Occipital lobe (tissue), 2 donors: ENCODE measurements around the gene WNT4. TPM values are rescaled to one million over a fixed set of nuclear protein-coding genes. Genes with fewer than 3 reads are reported as not detected.

Experiments used
- DNase-seq: peaks from one replicate; lab custom pipeline; 2025; lab: John Stamatoyannopoulos, UW
- total RNA-seq: library from RNA; depleted of rRNA; stranded (reverse); fragments of >200 nt; gene quantifications from one replicate; pipeline ENCODE4 v1.2.3, GENCODE V29; 2014

The WNT4 gene
- total RNA-seq = 5.6 TPM

DNA sequence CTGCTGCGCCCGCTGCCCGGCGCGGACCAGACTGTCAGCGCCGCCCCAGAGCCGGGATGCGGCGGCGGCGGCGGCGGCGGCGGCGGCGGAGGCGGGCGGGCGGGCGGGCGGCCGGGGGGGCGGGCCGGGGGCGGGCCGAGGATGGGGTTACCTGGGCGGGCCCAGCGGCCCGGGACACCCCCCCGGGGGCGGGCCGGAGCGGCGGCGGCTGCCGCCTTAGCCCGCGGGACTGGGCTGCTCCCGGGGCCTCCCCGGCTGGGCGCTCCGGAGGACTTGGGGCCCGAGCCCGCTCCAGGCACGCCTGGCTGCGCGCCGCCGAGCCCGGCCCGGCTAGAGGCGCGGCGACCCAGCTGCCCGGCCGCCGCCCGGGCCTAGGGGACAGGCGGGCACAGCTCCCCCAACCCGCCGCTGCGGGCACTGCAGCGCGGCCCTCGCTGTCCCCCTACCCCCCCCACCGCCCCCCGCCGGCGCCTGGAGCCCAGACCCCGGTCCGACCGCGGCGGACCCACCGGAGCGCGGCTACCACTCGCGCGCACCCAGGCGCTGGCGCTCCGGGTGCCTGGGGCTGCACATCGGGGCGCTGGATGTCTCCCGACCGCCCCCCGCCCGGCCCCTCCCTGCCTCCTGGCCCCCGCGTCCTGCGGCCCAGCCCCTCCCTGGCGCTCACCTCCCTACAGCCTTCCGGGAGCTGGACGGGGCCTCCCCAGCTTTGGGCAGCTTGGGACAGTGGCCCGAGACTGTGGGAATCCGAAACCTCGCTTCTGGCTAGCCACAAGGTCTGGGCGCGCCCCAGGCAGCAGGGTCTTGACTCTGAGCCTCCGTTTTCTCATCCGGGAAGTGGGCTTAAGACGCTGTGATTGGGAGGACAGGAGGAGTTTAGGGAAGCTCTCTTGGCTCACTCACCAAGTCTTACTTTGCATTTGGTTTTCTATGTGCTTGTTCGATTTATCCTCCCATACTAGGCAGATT lies at the start of gene WNT4:
TSS of gene WNT4 (minus strand) at position 33 of the 969 bp plus-strand sequence. CDS start 175 bp downstream, outside the sequence.
- no peak for DNase-seq

DNA sequence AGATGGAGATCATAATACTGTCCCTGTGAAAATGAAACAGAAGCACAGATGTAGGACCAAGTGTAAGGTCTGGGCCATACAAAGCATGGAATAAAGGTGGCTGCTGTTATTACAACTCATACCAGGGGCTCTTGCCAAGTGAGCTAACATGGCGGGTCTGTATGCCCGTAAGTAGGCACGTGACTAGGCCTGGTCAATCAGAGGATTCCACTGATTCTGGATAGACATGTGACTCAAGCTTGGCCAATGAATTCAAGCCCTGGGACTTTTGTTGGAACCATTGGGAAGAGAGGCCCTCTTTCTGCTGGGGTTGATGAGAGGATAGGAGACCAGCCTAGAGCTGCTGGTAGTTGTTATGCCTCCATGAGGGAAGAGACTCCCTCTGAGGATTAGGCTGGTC lies 47.8 kb upstream of the WNT4 start:
- no peak for DNase-seq

DNA sequence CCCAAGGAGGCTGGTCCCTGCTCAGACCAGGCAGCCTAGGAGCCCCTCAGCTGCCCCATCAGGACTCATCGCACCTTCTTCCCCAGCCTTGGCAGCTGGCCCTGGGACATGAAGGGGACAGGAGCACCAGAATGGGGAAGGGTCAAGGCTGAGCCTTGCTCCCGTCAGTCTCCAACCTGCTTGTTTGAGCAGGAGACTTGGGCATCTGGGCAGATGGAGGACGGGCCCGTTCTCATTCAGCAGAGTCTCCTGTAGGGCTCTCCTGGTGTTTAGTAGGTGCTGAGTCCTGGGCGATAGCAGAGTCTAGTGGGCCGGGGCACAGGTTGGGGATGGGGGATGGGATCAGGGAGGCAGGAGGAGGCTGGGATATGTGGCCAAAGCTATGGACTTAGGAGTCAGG lies 47.4 kb upstream of the WNT4 start:
- DNase-seq = no peak

DNA sequence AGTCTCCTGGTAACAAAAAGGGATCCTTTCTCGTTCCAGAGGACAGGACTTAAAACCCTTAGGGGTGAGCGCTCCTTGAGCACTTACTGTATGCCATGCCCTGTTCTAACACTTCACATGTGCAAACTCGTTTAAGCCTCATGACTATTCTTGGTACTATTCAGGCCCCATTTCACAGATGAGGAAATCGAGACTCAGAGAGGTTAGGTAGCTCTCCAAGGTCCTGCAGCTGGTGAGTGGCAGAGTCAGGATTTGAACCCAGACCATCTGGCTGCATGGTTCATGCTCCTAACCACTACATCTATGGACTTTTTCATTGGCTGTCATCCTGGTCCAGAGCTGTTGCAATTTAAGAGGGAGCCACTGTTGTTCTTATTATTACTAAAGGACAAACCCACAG lies 46.7 kb upstream of the WNT4 start:
- no peak for DNase-seq

DNA sequence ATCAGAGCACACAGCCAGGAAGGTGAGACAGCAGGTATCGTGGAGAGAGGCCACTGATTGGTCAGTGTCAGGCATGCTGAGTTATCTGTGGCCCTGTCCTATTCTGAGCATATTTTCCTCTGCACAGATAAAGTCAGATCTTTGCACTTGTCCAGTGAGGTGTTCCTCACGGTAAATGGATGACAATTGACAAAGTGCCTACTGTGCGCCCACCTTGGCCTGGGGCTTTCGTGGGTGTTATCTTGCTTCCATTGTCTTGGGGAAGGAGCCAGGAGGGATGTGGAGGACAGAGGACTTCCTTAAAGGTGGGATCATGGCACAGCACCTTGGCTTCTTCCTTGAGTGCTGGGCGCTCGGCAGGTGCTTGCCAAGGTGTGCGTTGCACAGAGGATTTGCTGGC lies 46.0 kb upstream of the WNT4 start:
- DNase-seq = no peak

DNA sequence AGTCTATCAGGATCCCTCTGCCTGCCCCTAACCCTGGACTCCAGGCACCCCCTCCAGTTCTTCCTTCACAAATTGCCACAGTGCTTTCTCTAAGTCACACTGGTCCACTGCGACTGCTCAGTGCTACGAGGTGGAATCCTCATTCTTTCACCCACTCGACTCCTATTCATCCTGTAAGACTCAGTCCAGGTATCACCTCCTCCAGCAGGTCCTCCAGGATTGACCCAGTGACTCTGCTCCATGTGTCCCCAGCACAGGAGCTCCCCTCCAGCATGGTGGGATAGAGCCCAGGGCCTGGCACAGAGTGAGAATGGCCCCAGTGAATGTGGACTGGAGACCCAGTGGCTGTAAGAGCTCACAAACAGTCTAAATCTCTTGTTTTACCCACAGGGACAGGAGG lies 45.5 kb upstream of the WNT4 start:
- DNase-seq = no peak

DNA sequence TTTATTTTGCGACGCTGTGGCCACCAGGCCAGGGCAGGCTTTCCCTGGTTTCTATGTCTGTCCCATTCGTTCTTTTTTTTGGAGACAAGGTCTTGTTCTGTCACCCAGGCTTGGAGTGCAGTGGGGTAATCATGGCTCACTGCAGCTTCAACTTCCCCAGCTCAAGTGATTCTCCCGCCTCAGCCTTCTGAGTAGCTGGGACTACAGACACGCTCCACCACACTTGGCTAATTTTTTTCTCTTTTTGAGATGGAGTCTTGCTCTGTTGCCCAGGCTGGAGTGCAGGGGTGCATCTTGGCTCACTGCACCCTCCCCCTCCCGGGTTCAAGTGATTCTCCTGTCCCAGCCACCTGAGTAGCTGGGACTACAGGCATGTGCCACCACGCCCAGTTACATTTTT lies 43.4 kb upstream of the WNT4 start:
- DNase-seq = no peak

DNA sequence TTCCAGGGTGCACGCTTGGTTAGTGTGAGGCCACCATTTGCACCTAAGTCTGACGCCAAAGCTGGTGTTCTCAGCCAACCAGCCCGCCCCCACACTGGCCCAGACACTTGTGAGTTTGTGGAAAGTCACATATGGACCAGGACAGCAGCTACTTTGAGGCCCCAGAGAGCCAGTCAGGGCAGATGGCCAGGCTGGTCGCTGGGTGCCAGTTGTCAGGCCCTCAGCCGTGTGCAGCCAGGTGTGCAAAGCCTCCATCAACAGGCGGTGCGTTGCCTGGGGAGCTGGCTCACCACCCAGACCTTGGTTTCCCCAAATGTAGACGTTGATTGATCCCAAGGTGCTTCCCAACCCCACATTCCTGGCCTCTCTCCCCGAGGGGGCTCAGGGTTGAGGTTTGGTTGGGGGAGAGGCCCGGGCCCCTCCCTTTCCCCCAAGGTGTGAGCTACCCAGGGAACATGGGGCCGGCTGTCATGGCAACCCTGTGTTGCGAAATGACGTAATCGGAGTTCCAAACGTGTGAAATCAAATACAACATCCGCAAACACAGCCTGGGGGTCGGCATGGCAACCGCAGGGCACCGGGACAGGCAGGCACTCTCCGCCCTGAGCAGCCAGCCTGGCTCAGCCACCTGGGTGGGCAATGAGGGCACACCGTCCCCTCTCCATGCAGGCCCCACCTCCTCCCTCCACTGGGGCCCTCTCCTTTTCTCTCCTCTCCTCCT lies 42.2 kb upstream of the WNT4 start:
- DNase-seq = no peak

DNA sequence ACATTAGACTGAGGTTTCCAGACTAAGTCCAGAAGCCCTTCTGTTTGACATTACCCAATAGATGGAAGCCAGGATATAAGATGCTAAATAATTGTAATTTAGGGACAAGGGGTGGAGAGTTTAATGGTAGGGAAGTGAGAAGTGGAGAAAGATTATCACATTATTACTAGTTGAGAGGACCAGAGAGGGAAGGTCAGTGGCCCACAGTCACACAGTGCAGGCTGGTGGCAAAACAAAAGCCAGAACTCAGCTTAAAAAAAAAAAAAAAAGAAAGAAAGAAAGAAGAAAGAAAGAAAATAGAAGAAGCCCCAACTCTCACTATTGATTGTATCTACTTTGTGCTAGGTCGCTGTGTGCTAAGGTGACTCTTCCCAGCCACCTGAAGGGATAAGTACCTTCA lies 41.6 kb upstream of the WNT4 start:
- no peak for DNase-seq

DNA sequence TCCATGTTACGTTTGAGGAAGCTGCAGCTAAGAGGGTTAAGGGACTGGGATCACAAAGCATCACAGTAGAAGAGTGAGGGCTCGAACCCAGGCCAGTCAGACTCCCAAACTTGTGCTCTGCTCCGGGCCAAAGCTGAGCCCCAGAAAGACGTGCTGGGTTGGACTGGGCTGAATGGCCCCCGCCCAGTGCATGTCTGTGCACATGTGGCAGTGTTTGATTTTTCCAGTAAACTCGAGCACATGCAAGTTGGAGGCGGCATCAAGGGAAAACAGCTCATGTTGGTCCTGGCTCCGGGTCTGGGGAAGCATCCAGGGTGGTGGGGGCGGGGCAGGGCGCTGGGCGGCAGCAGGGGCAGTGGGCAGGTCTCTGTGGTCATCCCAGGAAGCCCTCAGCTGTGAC lies 39.8 kb upstream of the WNT4 start:
- no peak for DNase-seq

DNA sequence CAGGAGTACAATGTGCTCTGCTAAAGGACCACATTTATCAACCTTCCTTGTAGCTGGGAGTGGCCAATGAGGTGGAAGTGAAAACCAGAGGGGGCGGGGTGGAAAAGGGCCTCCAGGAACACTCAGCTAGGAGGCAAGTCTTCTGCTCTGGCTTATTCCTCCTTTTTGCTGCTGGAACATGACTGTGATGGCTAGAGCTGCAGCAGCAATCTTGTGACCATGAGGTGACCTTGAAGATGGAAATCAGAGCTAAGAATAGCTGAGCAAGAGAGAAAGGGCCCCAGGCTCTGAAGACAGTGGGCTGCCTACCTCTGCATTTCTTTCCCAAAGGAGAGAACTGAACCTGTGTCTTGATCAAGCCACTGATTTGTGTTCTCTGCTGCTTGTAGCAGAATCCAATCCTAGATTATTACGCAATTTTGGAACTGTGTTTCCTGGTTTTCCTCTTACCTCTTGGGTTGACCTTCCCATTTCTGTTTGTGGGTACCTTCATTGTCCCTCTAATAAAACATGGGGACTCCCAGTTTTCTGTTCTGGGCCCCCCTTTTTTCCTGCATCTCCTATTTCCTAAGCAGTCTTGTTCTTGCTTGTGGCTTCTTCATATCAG lies 36.4 kb upstream of the WNT4 start:
- no peak for DNase-seq

DNA sequence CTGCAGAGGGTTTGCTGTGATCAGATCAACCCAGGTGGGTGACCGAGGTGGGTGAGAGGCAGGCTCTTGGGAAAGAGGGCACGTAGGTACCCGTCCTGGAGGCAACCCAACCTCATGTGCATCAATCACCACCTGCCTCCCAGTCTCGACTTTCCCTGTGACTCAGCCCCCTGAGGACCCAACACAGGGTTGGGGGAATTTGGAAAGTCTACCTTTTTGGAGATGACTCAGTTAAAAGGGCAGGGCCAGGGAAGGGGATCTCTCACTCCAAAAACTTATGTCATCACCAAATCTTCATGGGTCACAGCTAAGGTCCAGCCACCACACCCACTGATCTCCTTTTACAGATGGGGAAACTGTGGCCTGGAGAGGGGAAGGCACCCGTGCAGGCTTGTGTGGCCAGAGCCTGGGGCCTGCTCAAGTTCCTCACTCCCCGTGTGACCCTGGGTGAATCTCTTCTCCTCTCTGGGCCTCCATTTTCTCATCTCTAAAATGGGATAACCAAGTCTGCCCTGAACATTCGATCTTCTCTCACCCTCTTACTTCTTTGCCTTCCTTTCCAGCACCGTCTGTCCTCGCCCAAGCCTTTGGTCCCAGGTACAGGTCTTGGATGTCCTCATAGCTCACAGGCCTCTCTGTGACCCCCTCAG lies 34.6 kb upstream of the WNT4 start:
- no peak for DNase-seq

DNA sequence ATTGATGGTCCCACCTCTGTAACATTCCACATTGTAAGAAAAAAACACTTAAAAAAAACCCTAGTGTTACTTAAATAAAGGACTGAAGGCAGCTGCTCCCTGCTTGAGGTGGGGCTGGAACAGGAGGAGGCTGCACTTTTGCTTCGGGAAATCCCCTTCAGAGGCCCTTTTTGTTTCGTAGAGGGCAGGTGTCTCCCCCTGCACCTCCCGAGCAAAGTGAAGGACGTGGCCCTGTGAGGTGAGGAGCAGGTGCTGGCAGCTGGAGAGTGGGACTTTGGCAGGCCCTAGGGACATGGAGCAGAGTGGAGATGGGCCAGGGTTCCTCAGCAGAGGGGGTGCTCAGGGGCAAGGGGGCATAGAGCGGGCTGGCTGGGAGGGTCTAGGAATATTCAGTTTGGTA lies 33.4 kb upstream of the WNT4 start:
- DNase-seq = no peak

DNA sequence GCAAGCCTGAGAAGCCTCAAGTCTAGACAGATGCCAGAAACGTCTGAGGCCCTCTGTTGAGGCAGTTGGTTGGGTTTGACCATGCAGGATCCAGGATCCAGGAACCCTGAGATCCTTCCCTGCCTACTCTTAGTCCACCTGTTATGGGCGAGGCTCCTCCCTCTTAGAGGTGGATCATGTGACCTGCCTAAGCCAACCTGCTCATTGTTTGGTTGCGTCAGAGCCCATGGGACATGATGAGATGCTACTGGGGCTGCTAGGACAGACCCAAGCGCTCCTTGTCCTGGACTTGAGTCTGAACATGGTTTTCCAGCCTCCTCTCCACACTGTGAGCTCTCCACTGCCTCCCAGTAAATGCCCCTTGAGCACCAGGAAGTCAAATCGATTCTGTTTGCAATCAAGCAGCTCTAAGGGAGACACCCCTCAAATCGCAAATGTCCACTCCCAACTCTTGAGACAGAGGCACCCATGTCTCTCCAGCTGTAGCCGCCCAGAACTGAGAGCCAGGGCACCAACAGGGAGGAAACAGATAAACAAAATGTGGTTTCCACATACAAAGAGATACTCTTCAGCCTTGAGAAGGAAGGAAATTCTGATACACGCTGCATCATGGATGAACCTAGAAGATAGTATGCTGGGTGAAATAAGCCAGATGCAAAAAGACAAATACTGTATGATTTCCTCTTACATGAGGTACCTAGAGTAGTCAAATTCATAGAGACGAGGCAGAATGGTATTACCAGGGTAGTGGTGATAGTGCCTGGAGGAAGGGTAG lies 31.7 kb upstream of the WNT4 start:
- DNase-seq = no peak

DNA sequence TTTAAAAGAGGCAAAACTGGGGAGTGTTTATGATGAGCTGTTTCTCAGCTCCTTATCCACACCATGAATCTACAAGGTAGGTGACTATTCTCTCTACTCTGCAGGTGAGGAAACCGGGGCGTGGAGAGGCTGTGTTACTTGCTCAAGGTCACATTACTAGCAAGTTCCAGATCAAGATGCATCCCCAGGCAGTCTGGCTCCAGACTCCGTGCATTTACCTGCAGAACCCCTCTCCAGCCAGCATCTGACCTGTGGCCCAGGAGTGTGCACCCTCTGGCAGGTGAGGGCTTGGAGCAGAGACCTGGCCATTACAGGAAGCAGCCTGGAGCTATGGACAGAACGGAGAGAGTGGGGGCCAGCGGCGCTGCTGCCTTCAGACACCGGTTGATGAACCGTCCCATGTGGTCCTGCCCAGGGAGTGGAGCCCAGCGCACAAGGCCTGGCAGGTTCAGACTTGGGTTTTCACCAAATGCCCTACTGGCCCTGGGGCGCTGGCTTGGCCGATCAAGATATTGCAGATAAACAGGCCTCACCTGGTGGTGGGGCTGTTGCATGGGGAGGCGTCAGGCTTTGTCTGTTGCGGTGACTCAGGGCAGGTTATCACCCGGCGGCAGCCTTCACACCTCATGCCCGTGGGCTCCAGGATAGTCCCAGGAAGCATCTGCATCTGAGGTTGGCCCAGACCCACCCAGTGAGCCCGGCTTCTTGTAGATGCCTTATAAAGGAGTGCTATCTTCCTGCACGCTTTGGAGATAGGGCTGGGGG lies 29.2 kb upstream of the WNT4 start:
- DNase-seq = no peak

DNA sequence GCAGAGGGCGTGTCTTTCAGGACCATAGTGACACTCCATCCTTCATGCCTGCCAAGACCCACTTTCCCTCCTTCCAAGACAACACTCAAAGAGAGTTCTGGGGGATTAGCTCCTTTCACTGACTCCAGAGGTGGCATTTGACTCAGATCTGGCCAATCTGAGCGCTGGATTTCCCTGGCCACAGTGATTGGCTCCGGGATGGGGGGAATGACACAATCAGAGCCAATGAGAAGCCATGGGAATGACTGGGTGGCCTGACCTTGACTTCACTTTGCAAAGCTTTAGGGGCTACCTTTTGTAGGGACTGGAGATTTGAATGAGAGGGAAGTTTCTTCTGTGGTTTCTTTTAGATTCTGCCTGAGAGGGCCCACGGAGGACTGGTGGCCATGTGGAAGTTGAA lies 26.9 kb upstream of the WNT4 start:
- no peak for DNase-seq

DNA sequence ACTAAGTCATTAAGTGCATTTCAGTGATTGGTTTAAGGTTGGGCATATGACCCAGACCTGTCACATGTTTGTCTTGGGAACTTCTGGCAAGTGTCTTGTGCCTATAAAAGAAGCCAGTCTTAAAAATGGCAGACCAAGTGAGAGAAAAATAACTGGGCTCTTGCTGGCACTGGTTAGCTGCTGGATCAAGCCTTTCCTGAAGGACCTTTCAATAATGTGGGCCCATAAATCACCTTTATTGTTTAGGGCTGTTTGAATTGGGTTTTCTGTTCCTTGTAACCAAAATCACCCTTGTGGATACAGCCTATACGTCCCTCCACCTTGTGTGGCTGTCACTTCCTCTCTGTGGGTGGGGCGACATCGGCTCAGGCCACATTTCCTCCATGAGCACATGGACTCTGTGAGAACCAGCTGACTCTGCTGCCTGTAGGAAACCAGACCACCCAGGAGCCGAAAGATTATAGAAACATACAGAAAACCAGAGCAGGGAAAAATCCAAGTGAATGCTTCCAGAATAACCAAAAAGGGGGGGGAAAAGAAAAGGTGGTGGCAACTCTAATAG lies 25.6 kb upstream of the WNT4 start:
- no peak for DNase-seq

DNA sequence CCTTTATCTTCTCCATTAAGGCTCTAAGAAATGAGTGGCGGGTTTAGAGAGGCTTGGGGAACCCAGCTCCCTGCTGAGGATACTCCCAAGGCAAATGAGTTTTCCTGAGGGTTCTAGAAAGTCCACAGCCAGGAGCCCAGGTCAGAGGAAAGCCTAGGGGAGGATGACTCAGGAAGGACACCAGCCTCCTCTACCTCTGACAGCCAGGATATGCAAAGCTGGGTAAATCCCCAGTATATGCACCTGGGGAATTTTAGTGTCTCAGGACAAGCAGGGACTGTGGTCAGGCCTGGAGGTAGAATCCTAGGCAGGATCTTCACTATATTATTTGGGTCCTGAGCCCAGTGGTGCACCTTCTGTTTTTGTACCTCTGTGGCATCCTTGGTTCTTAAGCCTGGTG lies 23.5 kb upstream of the WNT4 start:
- no peak for DNase-seq

DNA sequence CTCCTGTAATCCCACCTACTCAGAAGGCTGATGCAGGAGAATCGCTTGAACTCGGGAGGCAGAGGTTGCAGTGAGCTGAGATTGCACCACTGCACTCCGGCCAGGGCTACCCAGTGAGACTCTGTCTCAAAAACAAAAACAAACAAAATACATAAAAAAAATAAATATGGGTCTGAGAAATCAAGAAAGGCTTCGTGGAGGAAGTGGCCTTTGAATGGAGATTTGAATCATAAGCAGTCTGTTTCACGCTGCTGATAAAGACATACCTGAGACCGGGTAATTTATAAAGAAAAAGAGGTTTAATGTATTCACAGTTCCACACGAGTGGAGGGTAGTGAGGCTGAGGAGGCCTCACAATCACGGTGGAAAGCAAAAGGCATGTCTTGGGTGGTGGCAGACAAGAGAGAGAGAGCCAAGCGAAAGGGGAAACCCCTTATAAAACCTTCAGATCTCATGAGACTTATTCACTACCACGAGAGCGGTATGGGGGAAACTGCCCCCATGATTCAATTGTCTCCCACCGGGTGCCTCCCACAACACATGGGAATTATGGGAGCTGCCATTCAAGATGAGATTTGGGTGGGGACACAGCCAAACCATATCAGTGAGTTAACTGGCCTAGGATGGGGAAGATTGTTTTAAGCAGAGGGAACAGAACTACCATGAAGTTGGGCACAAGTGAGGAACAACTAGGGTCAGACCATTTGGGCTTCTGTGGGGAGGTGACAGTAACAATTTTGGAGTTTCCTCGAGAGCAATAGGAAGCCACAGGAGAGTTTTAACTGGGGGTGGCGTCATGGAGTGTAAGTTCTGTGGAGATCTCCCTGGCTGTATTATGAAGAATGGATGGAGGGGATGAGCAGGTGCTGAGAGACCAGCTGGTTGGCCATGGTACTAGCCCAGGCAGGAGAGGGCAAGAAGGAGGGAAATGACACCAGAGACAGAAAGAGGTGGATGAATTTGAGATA lies 22.2 kb upstream of the WNT4 start:
- DNase-seq = no peak
